Mesenchymal stem cell (in vitro differentiated cells and primary cell): ENCODE results near the gene INO80C.
A peak's percentile ranks its signal among the peaks of the same experiment; 100 is the strongest.

Source experiments
- DNase-seq: peaks from one replicate; pipeline ENCODE4 v3.0.0-alpha.2; 2013
- H2AFZ ChIP-seq: one replicate; pipeline ENCODE4 v1.6.1; 2013; ENCODE audit warnings: low read depth, mild to moderate bottlenecking, control low read depth, inconsistent platforms, low read length, moderate library complexity
- H2AK5ac ChIP-seq: 2 replicates; pipeline ENCODE4 v1.6.1; 2013; ENCODE audit warnings: low read length, moderate library complexity, mild to moderate bottlenecking, inconsistent platforms; ENCODE audit not compliant: severe bottlenecking
- H2BK120ac ChIP-seq: one replicate; pipeline ENCODE4 v1.6.1; 2013; ENCODE audit warnings: low read depth, mild to moderate bottlenecking, inconsistent platforms, low read length, moderate library complexity
- H2BK12ac ChIP-seq, 2 experiments: one replicate each; pipeline ENCODE4 v1.6.1; 2013; ENCODE audit warnings: inconsistent platforms in 2 of 2, low read length in 2 of 2, mild to moderate bottlenecking in 2 of 2, moderate library complexity in 2 of 2, control low read depth in 1 of 2
- H2BK15ac ChIP-seq: one replicate; pipeline ENCODE4 v1.6.1; 2013; ENCODE audit warnings: mild to moderate bottlenecking, low read depth, inconsistent platforms; ENCODE audit not compliant: poor library complexity, severe bottlenecking
- H2BK5ac ChIP-seq: 2 replicates; pipeline ENCODE4 v1.6.1; 2013; ENCODE audit warnings: low read depth, mild to moderate bottlenecking, low read length, control low read depth, inconsistent platforms; ENCODE audit not compliant: poor library complexity, severe bottlenecking
- H3K14ac ChIP-seq, 2 experiments: one replicate each; pipeline ENCODE4 v1.6.1; 2013; ENCODE audit warnings: inconsistent platforms in 2 of 2, low read length in 2 of 2, control low read depth in 1 of 2, mild to moderate bottlenecking in 1 of 2, moderate library complexity in 1 of 2
- H3K18ac ChIP-seq, 2 experiments: one replicate each; pipeline ENCODE4 v1.6.1; 2013; ENCODE audit warnings: inconsistent platforms in 2 of 2, low read length in 2 of 2, control low read depth in 1 of 2, low read depth in 1 of 2, mild to moderate bottlenecking in 1 of 2
- H3K23ac ChIP-seq, 2 experiments: one replicate each; pipeline ENCODE4 v1.6.1; 2013; ENCODE audit warnings: inconsistent platforms in 2 of 2, low read length in 2 of 2, mild to moderate bottlenecking in 2 of 2, moderate library complexity in 2 of 2, control low read depth in 1 of 2
- H3K27ac ChIP-seq: 2 replicates; pipeline ENCODE4 v1.5.1; 2013; ENCODE audit warnings: mild to moderate bottlenecking, moderate library complexity, low read length, control low read depth, inconsistent platforms; ENCODE audit not compliant: poor library complexity, severe bottlenecking
- H3K27me3 ChIP-seq, 2 experiments: 2 replicates each; pipeline versions ENCODE4 v1.6.1 to v1.7.0; 2013; ENCODE audit warnings: low read length in 2 of 2, mild to moderate bottlenecking in 2 of 2, moderate library complexity in 2 of 2, control low read depth in 1 of 2, inconsistent platforms in 1 of 2; ENCODE audit not compliant: control insufficient read depth in 1 of 2, insufficient read depth in 1 of 2
- H3K36me3 ChIP-seq, 2 experiments: 2 replicates each; pipeline versions ENCODE4 v1.6.1 to v1.7.0; 2013; ENCODE audit warnings: low read length in 2 of 2, control low read depth in 1 of 2, inconsistent platforms in 1 of 2, low read depth in 1 of 2, mild to moderate bottlenecking in 1 of 2; ENCODE audit not compliant: insufficient read depth in 2 of 2, control insufficient read depth in 1 of 2
- H3K4ac ChIP-seq, 2 experiments: one replicate each; pipeline ENCODE4 v1.6.1; 2013; ENCODE audit warnings: inconsistent platforms in 2 of 2, low read length in 2 of 2, mild to moderate bottlenecking in 2 of 2, moderate library complexity in 2 of 2, control low read depth in 1 of 2, low read depth in 1 of 2
- H3K4me1 ChIP-seq: 2 replicates; pipeline ENCODE4 v1.6.1; 2013; ENCODE audit warnings: low read depth, low read length, control low read depth; ENCODE audit not compliant: control insufficient read depth, insufficient read depth
- H3K4me2 ChIP-seq: 2 replicates; pipeline ENCODE4 v1.6.1; 2013; ENCODE audit warnings: low read length, mild to moderate bottlenecking, inconsistent platforms; ENCODE audit not compliant: poor library complexity, severe bottlenecking
- H3K4me3 ChIP-seq, 2 experiments: 2 replicates each; pipeline versions ENCODE4 v1.5.1 to v1.7.0; 2013; ENCODE audit warnings: low read length in 2 of 2, mild to moderate bottlenecking in 2 of 2, control low read depth in 1 of 2, low read depth in 1 of 2; ENCODE audit not compliant: insufficient read depth in 1 of 2
- H3K79me1 ChIP-seq: replicated peaks from 2 replicates; pipeline ENCODE4 v1.6.1; 2013; ENCODE audit warnings: mild to moderate bottlenecking, control low read depth, low read length, inconsistent platforms; ENCODE audit not compliant: poor library complexity, severe bottlenecking
- H3K9ac ChIP-seq: 2 replicates; pipeline ENCODE4 v1.7.0; 2013; ENCODE audit warnings: mild to moderate bottlenecking, low read length, moderate library complexity
- H3K9me3 ChIP-seq: 2 replicates; pipeline ENCODE4 v1.7.0; 2013; ENCODE audit warnings: mild to moderate bottlenecking, low read length; ENCODE audit not compliant: control insufficient read depth
- H4K8ac ChIP-seq: one replicate; pipeline ENCODE4 v1.6.1; 2013; ENCODE audit warnings: inconsistent platforms, mild to moderate bottlenecking, low read length, moderate library complexity
- H4K91ac ChIP-seq: one replicate; pipeline ENCODE4 v1.6.1; 2013; ENCODE audit warnings: mild to moderate bottlenecking, low read length, inconsistent platforms
- WGBS: methylation state at CpG from one replicate; pipeline ENCODE4 v1.1.7; 2013; ENCODE audit warnings: mixed read lengths; 5-methylcytosine and 5-hydroxymethylcytosine counted together

INO80C gene

GRCh38 chr18:35517715-35518114 is 20.0 kb upstream of the INO80C start:
- Histone ChIP-seq H3K4me1 (peaks cover 19% of the 10 kb centered on the region), H3K79me1 (no peaks in the 10 kb centered on the region)
- 94% methylated on average over 2 of the region's 2 CpGs for WGBS

GRCh38 chr18:35516789-35517188 is 19.0 kb upstream of the INO80C start:
- no peak overlapping the region for H3K4me2 ChIP-seq
- no peak overlapping the region for H4K91ac ChIP-seq
- no peak overlapping the region for H3K9ac ChIP-seq
- no peak overlapping the region for H2BK15ac ChIP-seq
- no peak overlapping the region for H2BK12ac ChIP-seq
- DNase-seq: no peak
- no peak overlapping the region for H3K23ac ChIP-seq
- no peak overlapping the region for H4K8ac ChIP-seq
- H2AFZ ChIP-seq: no peak overlapping the region
- H3K36me3 ChIP-seq: no peaks in the 10 kb centered on the region
- no peak overlapping the region for H2BK5ac ChIP-seq
- no peak overlapping the region for H3K4ac ChIP-seq
- no peak overlapping the region for H3K14ac ChIP-seq
- peaks cover 1% of the 10 kb centered on the region for H3K79me1 ChIP-seq
- H3K4me1 ChIP-seq: peaks cover 21% of the 10 kb centered on the region
- no peaks in the 10 kb centered on the region for H3K27me3 ChIP-seq
- no peak overlapping the region for H3K27ac ChIP-seq
- H2AK5ac ChIP-seq: no peak overlapping the region
- 80% methylated on average over 2 of the region's 3 CpGs for WGBS
- no peaks in the 10 kb centered on the region for H3K9me3 ChIP-seq
- H2BK120ac ChIP-seq: no peak overlapping the region
- no peak overlapping the region for H3K4me3 ChIP-seq
- no peak overlapping the region for H3K18ac ChIP-seq

More at GRCh38 chr18:35517715-35518114, 20.0 kb upstream of the INO80C start:
- H2AFZ ChIP-seq: no peak overlapping the region
- no peak overlapping the region for H3K18ac ChIP-seq
- H3K27ac ChIP-seq: no peak overlapping the region
- H3K9me3 ChIP-seq: no peaks in the 10 kb centered on the region
- no peak overlapping the region for H3K4ac ChIP-seq
- no peak overlapping the region for H4K91ac ChIP-seq
- H3K36me3 ChIP-seq: no peaks in the 10 kb centered on the region
- H2BK15ac ChIP-seq: no peak overlapping the region
- DNase-seq: no peak
- H2BK12ac ChIP-seq: no peak overlapping the region
- no peak overlapping the region for H3K23ac ChIP-seq
- H3K27me3 ChIP-seq: no peaks in the 10 kb centered on the region
- no peak overlapping the region for H3K4me2 ChIP-seq
- H4K8ac ChIP-seq: no peak overlapping the region
- H3K4me3 ChIP-seq: no peak overlapping the region
- no peak overlapping the region for H2BK5ac ChIP-seq
- H2BK120ac ChIP-seq: no peak overlapping the region
- H2AK5ac ChIP-seq: peak overlapping the region; percentile 3
- no peak overlapping the region for H3K14ac ChIP-seq
- no peak overlapping the region for H3K9ac ChIP-seq

- H3K27me3 ChIP-seq: no peaks in the 10 kb centered on the region
- no peak overlapping the region for H4K8ac ChIP-seq
- WGBS: 87% methylated on average over 3 of the region's 3 CpGs
- H2BK12ac ChIP-seq: peak overlapping the region in 1 of 2 experiments; percentile 63
- peak overlapping the region; percentile 78 for H2AK5ac ChIP-seq
- no peak overlapping the region for H3K23ac ChIP-seq
- no peak overlapping the region for H2BK15ac ChIP-seq
- H3K4me3 ChIP-seq: no peak overlapping the region
- no peak overlapping the region for H3K9ac ChIP-seq
- no peak overlapping the region for H2BK120ac ChIP-seq
- peaks cover 1% of the 10 kb centered on the region for H3K79me1 ChIP-seq
- no peak overlapping the region for H3K18ac ChIP-seq
- H3K27ac ChIP-seq: no peak overlapping the region
- H3K9me3 ChIP-seq: no peaks in the 10 kb centered on the region
- no peak overlapping the region for H3K4ac ChIP-seq
- no peak overlapping the region for H4K91ac ChIP-seq
- DNase-seq: no peak
- H2BK5ac ChIP-seq: no peak overlapping the region
- H3K4me1 ChIP-seq: peaks cover 23% of the 10 kb centered on the region
- no peak overlapping the region for H3K4me2 ChIP-seq
- H3K14ac ChIP-seq: no peak overlapping the region
- no peaks in the 10 kb centered on the region for H3K36me3 ChIP-seq
- H2AFZ ChIP-seq: no peak overlapping the region
These were observed 18.6 kb upstream of the INO80C start for GRCh38 chr18:35516351-35516750.

- peak overlapping the region in 1 of 2 experiments; percentile 46 for H2BK12ac ChIP-seq
- no peaks in the 10 kb centered on the region for H3K27me3 ChIP-seq
- H2BK120ac ChIP-seq: no peak overlapping the region
- H3K4ac ChIP-seq: peak overlapping the region; percentile 31 to 55
- no peak overlapping the region for H2BK15ac ChIP-seq
- no peak overlapping the region for H4K8ac ChIP-seq
- H2AK5ac ChIP-seq: peak overlapping the region; percentile 78
- DNase-seq: no peak
- no peak overlapping the region for H3K18ac ChIP-seq
- H3K23ac ChIP-seq: no peak overlapping the region
- no peak overlapping the region for H3K4me2 ChIP-seq
- H3K36me3 ChIP-seq: no peaks in the 10 kb centered on the region
- H3K14ac ChIP-seq: no peak overlapping the region
- no peak overlapping the region for H3K4me3 ChIP-seq
- no peaks in the 10 kb centered on the region for H3K9me3 ChIP-seq
- H3K27ac ChIP-seq: peak overlapping the region; percentile 31
- H2BK5ac ChIP-seq: peak overlapping the region; percentile 10
- no peak overlapping the region for H4K91ac ChIP-seq
- WGBS: 70% methylated on average over 4 of the region's 6 CpGs
- H3K79me1 ChIP-seq: peaks cover 1% of the 10 kb centered on the region
- peak overlapping the region; percentile 23 for H2AFZ ChIP-seq
- H3K4me1 ChIP-seq: peaks cover 25% of the 10 kb centered on the region
- H3K9ac ChIP-seq: no peak overlapping the region
These were observed 17.8 kb upstream of the INO80C start for GRCh38 chr18:35515460-35516130.
